ENCODE measurements around the gene CYP27A1.
A peak's percentile ranks its signal among the peaks of the same experiment; 100 is the strongest.

CYP27A1 gene

DNA sequence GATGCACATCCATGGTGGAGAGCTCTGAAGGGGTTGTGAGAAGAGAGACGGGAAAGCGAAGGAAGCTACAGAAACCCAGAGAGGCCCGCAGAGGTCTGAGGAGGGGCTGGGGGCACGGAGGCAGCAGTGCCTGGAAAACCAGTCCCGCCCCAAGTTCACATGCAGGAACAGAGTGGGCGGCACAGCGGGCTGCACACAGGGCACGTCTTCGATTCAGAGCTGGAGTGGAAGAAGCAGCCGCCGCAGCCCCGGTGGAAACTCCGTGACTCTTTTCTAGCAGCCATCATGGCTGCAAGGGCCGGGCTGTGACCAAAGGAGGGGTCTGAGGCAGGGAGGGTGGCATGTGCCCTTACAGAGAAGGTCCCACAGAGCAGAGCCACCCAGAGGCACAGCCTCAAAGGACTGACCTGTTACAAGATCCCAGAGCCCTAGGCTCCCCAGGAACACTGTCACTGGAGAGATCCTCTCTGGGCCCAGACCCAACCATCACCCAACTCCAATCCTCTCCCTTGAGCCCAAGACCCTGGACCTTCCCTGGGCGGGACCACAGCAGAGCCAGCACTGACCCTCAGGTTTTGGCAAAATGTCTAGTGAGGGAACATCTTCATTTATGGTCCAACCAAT, 38.9 kb downstream of the CYP27A1 start:
- TF ChIP-seq, protein P1, sequence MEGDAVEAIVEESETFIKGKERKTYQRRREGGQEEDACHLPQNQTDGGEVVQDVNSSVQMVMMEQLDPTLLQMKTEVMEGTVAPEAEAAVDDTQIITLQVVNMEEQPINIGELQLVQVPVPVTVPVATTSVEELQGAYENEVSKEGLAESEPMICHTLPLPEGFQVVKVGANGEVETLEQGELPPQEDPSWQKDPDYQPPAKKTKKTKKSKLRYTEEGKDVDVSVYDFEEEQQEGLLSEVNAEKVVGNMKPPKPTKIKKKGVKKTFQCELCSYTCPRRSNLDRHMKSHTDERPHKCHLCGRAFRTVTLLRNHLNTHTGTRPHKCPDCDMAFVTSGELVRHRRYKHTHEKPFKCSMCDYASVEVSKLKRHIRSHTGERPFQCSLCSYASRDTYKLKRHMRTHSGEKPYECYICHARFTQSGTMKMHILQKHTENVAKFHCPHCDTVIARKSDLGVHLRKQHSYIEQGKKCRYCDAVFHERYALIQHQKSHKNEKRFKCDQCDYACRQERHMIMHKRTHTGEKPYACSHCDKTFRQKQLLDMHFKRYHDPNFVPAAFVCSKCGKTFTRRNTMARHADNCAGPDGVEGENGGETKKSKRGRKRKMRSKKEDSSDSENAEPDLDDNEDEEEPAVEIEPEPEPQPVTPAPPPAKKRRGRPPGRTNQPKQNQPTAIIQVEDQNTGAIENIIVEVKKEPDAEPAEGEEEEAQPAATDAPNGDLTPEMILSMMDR (IDR thresholded peaks at IDR 0.05; ENCODE audit: low read depth, low read length): no peak
- H3K27ac ChIP-seq: peak overlapping the region; percentile 74
- H3K27me3 ChIP-seq (ENCODE audit: insufficient read depth, low read depth, severe bottlenecking): no peaks in the 10 kb centered on the region
- no peaks in the 10 kb centered on the region for H3K36me3 ChIP-seq
- DNase-seq: no peak
- H3K9me3 ChIP-seq (ENCODE audit: severe bottlenecking): no peaks in the 10 kb centered on the region
- no peak overlapping the region for H3K4me3 ChIP-seq (ENCODE audit: low read depth, low read length)

- TF ChIP-seq, protein P1 (IDR thresholded peaks at IDR 0.05; ENCODE audit: low read depth, low read length): no peak
- Histone ChIP-seq H3K9me3 (ENCODE audit: severe bottlenecking) (no peaks in the 10 kb centered on the region), H3K27ac (peak overlapping the region; percentile 74), H3K36me3 (no peaks in the 10 kb centered on the region), H3K4me3 (ENCODE audit: low read depth, low read length) (no peak overlapping the region), H3K27me3 (ENCODE audit: insufficient read depth, low read depth, severe bottlenecking) (no peaks in the 10 kb centered on the region)
- DNase-seq: peak; percentile 72
These were observed 39.8 kb downstream of the CYP27A1 start for GRCh38 chr2:218821605-218822211.

DNA sequence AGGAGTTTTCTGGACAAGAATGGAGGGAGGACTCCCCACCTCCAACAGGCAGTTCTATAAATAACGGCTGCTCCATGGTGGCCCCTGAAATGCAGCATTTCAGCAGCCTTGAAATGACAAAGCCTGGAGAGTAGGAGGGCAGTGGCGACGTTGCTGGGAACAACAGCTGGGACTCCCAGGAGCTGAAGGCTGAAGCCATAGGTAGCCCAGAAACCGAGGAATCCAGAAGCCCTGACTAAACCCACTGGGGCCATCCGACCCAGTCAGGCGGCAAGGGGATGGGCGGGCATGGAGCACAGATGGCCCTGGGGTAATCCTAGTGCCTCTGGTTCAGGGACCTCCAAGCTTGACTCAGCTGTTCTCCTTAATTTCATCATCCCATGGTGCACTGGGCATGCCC, 40.7 kb downstream of the CYP27A1 start:
- H3K27ac ChIP-seq: peak overlapping the region; percentile 74
- peak; percentile 83 for DNase-seq
- H3K36me3 ChIP-seq: no peaks in the 10 kb centered on the region
- TF ChIP-seq, protein P1 (IDR thresholded peaks at IDR 0.05; ENCODE audit: low read depth, low read length): no peak
- no peak overlapping the region for H3K4me3 ChIP-seq (ENCODE audit: low read depth, low read length)
- no peaks in the 10 kb centered on the region for H3K27me3 ChIP-seq (ENCODE audit: insufficient read depth, low read depth, severe bottlenecking)
- H3K9me3 ChIP-seq (ENCODE audit: severe bottlenecking): no peaks in the 10 kb centered on the region

DNA sequence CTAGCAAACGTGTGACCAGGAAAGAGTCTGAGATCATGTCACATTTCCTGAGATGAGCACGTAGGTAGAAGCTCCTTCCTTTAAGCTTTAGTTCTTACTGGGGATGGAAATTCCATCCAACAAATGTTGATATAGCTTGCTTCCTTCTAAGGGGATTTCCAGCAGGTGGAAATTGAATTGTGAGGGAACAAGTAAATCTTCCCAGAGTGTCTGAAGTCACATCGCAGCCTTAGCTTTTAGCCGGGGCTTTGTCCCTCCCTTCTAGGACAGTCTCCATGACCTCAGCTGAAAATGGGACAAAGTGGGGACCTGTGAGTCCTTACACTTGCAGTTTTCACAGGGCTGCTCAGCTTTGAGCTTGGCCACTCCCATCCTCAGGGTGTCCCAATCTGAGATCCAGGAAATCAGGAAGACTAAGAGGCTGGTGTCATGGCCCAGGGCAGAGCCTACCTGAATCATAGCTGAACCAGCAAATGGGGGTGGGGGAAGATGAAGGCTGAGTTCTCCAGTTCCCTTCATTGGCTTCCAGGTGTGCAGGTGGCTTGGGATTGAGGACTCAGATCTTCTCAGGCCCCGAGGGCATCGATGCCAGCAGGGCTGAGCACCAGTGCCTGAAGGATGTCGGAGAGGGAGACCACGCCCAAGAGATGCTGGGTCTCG, 41.4 kb downstream of the CYP27A1 start:
- H3K27ac ChIP-seq: peak overlapping the region; percentile 74
- no peaks in the 10 kb centered on the region for H3K36me3 ChIP-seq
- no peak overlapping the region for H3K4me3 ChIP-seq (ENCODE audit: low read depth, low read length)
- no peaks in the 10 kb centered on the region for H3K27me3 ChIP-seq (ENCODE audit: insufficient read depth, low read depth, severe bottlenecking)
- TF ChIP-seq, protein P1 (IDR thresholded peaks at IDR 0.05; ENCODE audit: low read depth, low read length): no peak
- H3K9me3 ChIP-seq (ENCODE audit: severe bottlenecking): no peaks in the 10 kb centered on the region
- DNase-seq: no peak

- Histone ChIP-seq H3K36me3 (no peaks in the 10 kb centered on the region), H3K27ac (no peak overlapping the region), H3K4me3 (ENCODE audit: low read depth, low read length) (no peak overlapping the region), H3K27me3 (ENCODE audit: insufficient read depth, low read depth, severe bottlenecking) (no peaks in the 10 kb centered on the region), H3K9me3 (ENCODE audit: severe bottlenecking) (no peaks in the 10 kb centered on the region)
- no peak for DNase-seq
- TF ChIP-seq, protein P1 (IDR thresholded peaks at IDR 0.05; ENCODE audit: low read depth, low read length): no peak
These were observed 42.1 kb downstream of the CYP27A1 start for GRCh38 chr2:218824004-218824403.
